HCT116 (cell line): ENCODE results near the gene BBS9. TPM values are rescaled to one million over a fixed set of nuclear protein-coding genes. Genes with fewer than 3 reads are reported as not detected.

Source experiments
- ATAC-seq: fragments of 200-7000 bp; cut with Tn5 transposase; 2 replicates; pipeline ENCODE4 v1.9.1; 2020; ENCODE audit warnings: mild to moderate bottlenecking, moderate library complexity
- BruUV-seq: library from RNA; stranded (reverse); fragments of 400-500 nt; replicated peaks from 2 replicates; lab custom pipeline; 2021; lab: Mats Ljungman, UMichigan
- CTCF ChIA-PET: fragments of 300-600 bp; sonication (Branson Sonifier 250); formaldehyde crosslinking; loops from one replicate; lab custom pipeline; 2021; ENCODE audit warnings: antibody characterized with exemption; lab: Charles Lee
- POLR2A ChIA-PET: fragments of 300-600, 350-600 bp; sonication (Branson Sonifier 250); formaldehyde crosslinking; loops from one replicate; lab custom pipeline; 2021; ENCODE audit warnings: antibody characterized with exemption; lab: Charles Lee
- RAD21 ChIA-PET, 2 experiments: fragments of 300-600 bp; sonication (Branson Sonifier 250); formaldehyde crosslinking; loops; one replicate each; lab custom pipeline; 2023; ENCODE audit warnings: low total read pairs in 2 of 2; ENCODE audit not compliant: uncharacterized antibody in 2 of 2, unreplicated experiment in 2 of 2, low non-redundant PET in 1 of 2; lab: Charles Lee
- DNase-seq: peaks from one replicate; pipeline ENCODE4 v3.0.0-alpha.2; 2010; ENCODE audit warnings: low read depth, low spot score
- H2AFZ ChIP-seq: fragments of 200-600 bp; shearing (Covaris generic), sonication (generic); 2 replicates; pipeline ENCODE4 v1.6.1; 2017; ENCODE audit warnings: low read depth, mixed run types, mixed read lengths, antibody characterized with exemption, low read length; ENCODE audit not compliant: poor library complexity, severe bottlenecking
- H3K27ac ChIP-seq: 2 replicates; pipeline ENCODE4 v1.5.1; 2012; ENCODE audit warnings: low read depth, low read length
- H3K27me3 ChIP-seq: fragments of 200-600 bp; sonication (generic); 2 replicates; pipeline ENCODE4 v1.6.1; 2016; ENCODE audit warnings: mixed run types, low read length, mixed read lengths; ENCODE audit not compliant: insufficient read depth
- H3K36me3 ChIP-seq, 2 experiments: fragments of 200-500 bp in 1 of 2; fragments of 200-600 bp in 1 of 2; sonication (Bioruptor generic) in 1 of 2; sonication (generic) in 1 of 2; 2 replicates each; pipeline versions ENCODE4 v1.5.1 to v1.6.1; 2014 to 2016; ENCODE audit warnings: low read length in 2 of 2, inconsistent platforms in 1 of 2, mixed read lengths in 1 of 2, mixed run types in 1 of 2; ENCODE audit not compliant: insufficient read depth in 2 of 2, control insufficient read depth in 1 of 2
- H3K4me1 ChIP-seq, 2 experiments: fragments of 200-600 bp in 1 of 2; sonication (generic) in 1 of 2; 2 replicates each; pipeline versions ENCODE4 v1.5.1 to v1.6.1; 2012 to 2017; ENCODE audit warnings: low read length in 2 of 2, inconsistent platforms in 1 of 2, mild to moderate bottlenecking in 1 of 2, mixed read lengths in 1 of 2, mixed run types in 1 of 2, moderate library complexity in 1 of 2; ENCODE audit not compliant: insufficient read depth in 2 of 2, control insufficient read depth in 1 of 2
- H3K4me2 ChIP-seq: fragments of 200-600 bp; sonication (generic); 2 replicates; pipeline ENCODE4 v1.6.1; 2017; ENCODE audit warnings: mixed run types, low read length, mixed read lengths
- H3K4me3 ChIP-seq, 2 experiments: fragments of 200-600 bp in 1 of 2; sonication (generic) in 1 of 2; replicated peaks in 1 of 2; 2 replicates each; pipeline ENCODE4 v1.5.1; 2011 to 2016; ENCODE audit warnings: low read length in 2 of 2, control low read depth in 1 of 2, low read depth in 1 of 2, mild to moderate bottlenecking in 1 of 2, mixed read lengths in 1 of 2, mixed run types in 1 of 2
- H3K79me2 ChIP-seq: fragments of 200-600 bp; sonication (generic); 2 replicates; pipeline ENCODE4 v1.6.1; 2017; ENCODE audit warnings: mild to moderate bottlenecking, mixed run types, low read length, moderate library complexity, mixed read lengths; ENCODE audit not compliant: insufficient read depth
- H3K9ac ChIP-seq: fragments of 200-600 bp; sonication (generic); 2 replicates; pipeline ENCODE4 v1.6.1; 2016; ENCODE audit warnings: low read length, mixed read lengths
- H3K9me2 ChIP-seq: fragments of 200-600 bp; sonication (generic), shearing (Covaris generic); 2 replicates; pipeline ENCODE4 v1.6.1; 2017; ENCODE audit warnings: mixed run types, mild to moderate bottlenecking, moderate library complexity; ENCODE audit not compliant: insufficient read depth
- H3K9me3 ChIP-seq, 2 experiments: fragments of 200-500 bp in 1 of 2; fragments of 200-600 bp in 1 of 2; sonication (Bioruptor generic) in 1 of 2; sonication (generic) in 1 of 2; 2 replicates each; pipeline ENCODE4 v1.6.1; 2014 to 2017; ENCODE audit warnings: low read length in 2 of 2, mixed read lengths in 2 of 2, inconsistent platforms in 1 of 2, low read depth in 1 of 2, mild to moderate bottlenecking in 1 of 2, mixed run types in 1 of 2, moderate library complexity in 1 of 2; ENCODE audit not compliant: control insufficient read depth in 1 of 2, insufficient read depth in 1 of 2
- H4K20me1 ChIP-seq: fragments of 200-600 bp; sonication (generic), shearing (Covaris generic); 2 replicates; pipeline ENCODE4 v1.6.1; 2017; ENCODE audit warnings: mixed run types, mild to moderate bottlenecking, moderate library complexity; ENCODE audit not compliant: insufficient read depth
- ATF3 ChIP-seq: IDR thresholded peaks from 2 replicates; pipeline ENCODE4 v1.6.1; 2012
- CBX3 ChIP-seq: IDR thresholded peaks from 2 replicates; pipeline ENCODE4 v1.6.1; 2012; ENCODE audit warnings: low read depth
- CEBPB ChIP-seq: IDR thresholded peaks from 2 replicates; pipeline ENCODE4 v1.6.1; 2012; ENCODE audit warnings: low read depth
- EGR1 ChIP-seq: IDR thresholded peaks from 2 replicates; pipeline ENCODE4 v1.6.1; 2012; ENCODE audit warnings: low read depth
- ELF1 ChIP-seq: IDR thresholded peaks from 2 replicates; pipeline ENCODE4 v1.6.1; 2012; ENCODE audit warnings: low read depth, borderline replicate concordance
- EZH2 ChIP-seq: fragments of 200-600 bp; sonication (generic); IDR thresholded peaks from 2 replicates; pipeline ENCODE4 v1.6.1; 2017; ENCODE audit warnings: antibody characterized with exemption, mixed run types
- EZH2phosphoT487 ChIP-seq: fragments of 200-600 bp; IDR thresholded peaks from 2 replicates; pipeline ENCODE4 v1.6.1; 2018; ENCODE audit warnings: antibody characterized with exemption, borderline replicate concordance
- FOSL1 ChIP-seq: IDR thresholded peaks from 2 replicates; pipeline ENCODE4 v1.6.1; 2012; ENCODE audit warnings: low read depth
- JUND ChIP-seq: IDR thresholded peaks from 2 replicates; pipeline ENCODE4 v1.6.1; 2012
- POLR2A ChIP-seq: IDR thresholded peaks from 2 replicates; pipeline ENCODE4 v1.7.0; 2011; ENCODE audit warnings: borderline replicate concordance; ENCODE audit not compliant: insufficient read depth, insufficient read length; ENCODE audit errors: extremely low read depth
- RAD21 ChIP-seq: IDR thresholded peaks from 2 replicates; pipeline ENCODE4 v1.6.1; 2012; ENCODE audit warnings: low read depth, mild to moderate bottlenecking
- REST ChIP-seq: IDR thresholded peaks from 2 replicates; pipeline ENCODE4 v1.6.1; 2012; ENCODE audit warnings: low read depth
- SIN3A ChIP-seq: IDR thresholded peaks from 2 replicates; pipeline ENCODE4 v1.6.1; 2012; ENCODE audit warnings: low read depth
- SP1 ChIP-seq: IDR thresholded peaks from 2 replicates; pipeline ENCODE4 v1.6.1; 2012; ENCODE audit warnings: low read depth
- SRF ChIP-seq: IDR thresholded peaks from 2 replicates; pipeline ENCODE4 v1.6.1; 2012; ENCODE audit warnings: low read depth
- ZBTB33 ChIP-seq: IDR thresholded peaks from 2 replicates; pipeline ENCODE4 v1.6.1; 2011; ENCODE audit warnings: mild to moderate bottlenecking, low read length, moderate library complexity; ENCODE audit not compliant: insufficient replicate concordance; ENCODE audit errors: extremely low read depth
- ZFX ChIP-seq: fragments of 450-650 bp; IDR thresholded peaks from 2 replicates; pipeline ENCODE4 v1.6.1; 2017
- intact Hi-C: fragments of 100-400 bp; cut with micrococcal nuclease; formaldehyde crosslinking; loops from 2 replicates; pipeline ENCODE4 v1.10.0; 2022
- total RNA-seq: library from RNA; stranded (reverse); gene quantifications from one replicate; pipeline ENCODE4 v1.2.1, GENCODE V29; 2021; ENCODE audit not compliant: unreplicated experiment

Gene BBS9
- total RNA-seq, 1 experiment from 2014 or later: 7.1 TPM

- H2AFZ ChIP-seq: no peak overlapping the region
- CTCF ChIA-PET: no interaction called here
- POLR2A ChIA-PET: no interaction called here
- H3K79me2 ChIP-seq: no peaks in the 10 kb centered on the region
- RAD21 ChIA-PET: no interaction called here
- no peaks in the 10 kb centered on the region for H3K9me3 ChIP-seq
- ATAC-seq (no peak), DNase-seq (no peak)
- no TSS peak for BruUV-seq
- H3K4me1 ChIP-seq: no peaks in the 10 kb centered on the region
- no peak overlapping the region for H3K9ac ChIP-seq
- H3K4me3 ChIP-seq: no peak overlapping the region
- no peaks in the 10 kb centered on the region for H3K36me3 ChIP-seq
- no peak overlapping the region for H3K27ac ChIP-seq
- no peaks in the 10 kb centered on the region for H3K27me3 ChIP-seq
- H3K4me2 ChIP-seq: no peak overlapping the region
- TF ChIP-seq CEBPB (no peak), RAD21 (no peak), EZH2 (no peak), CBX3 (no peak)
- intact Hi-C loops: no loop called here
- H3K9me2 ChIP-seq: no peaks in the 10 kb centered on the region
- no peaks in the 10 kb centered on the region for H4K20me1 ChIP-seq
Observed at GRCh38 chr7:33142585-33142984, 13.2 kb downstream of the BBS9 start.

- Histone ChIP-seq H3K27ac (no peak overlapping the region), H3K4me3 (no peak overlapping the region), H3K36me3 (no peaks in the 10 kb centered on the region), H4K20me1 (no peaks in the 10 kb centered on the region), H3K4me1 (no peaks in the 10 kb centered on the region), H3K79me2 (no peaks in the 10 kb centered on the region), H3K9ac (no peak overlapping the region), H3K27me3 (no peaks in the 10 kb centered on the region), H2AFZ (no peak overlapping the region), H3K9me3 (no peaks in the 10 kb centered on the region), H3K9me2 (no peaks in the 10 kb centered on the region), H3K4me2 (no peak overlapping the region)
- no peak for ATAC-seq
- ChIA-PET POLR2A (no interaction called here), RAD21 (no interaction called here), CTCF (no interaction called here)
- intact Hi-C loops: no loop called here
- DNase-seq: no peak
- BruUV-seq: no TSS peak
- TF ChIP-seq FOSL1 (no peak), SRF (no peak), POLR2A (no peak), ZBTB33 (no peak), SP1 (no peak), ZFX (no peak), EGR1 (no peak), ATF3 (no peak), JUND (no peak), SIN3A (no peak), REST (no peak), EZH2 (no peak), ELF1 (no peak), RAD21 (no peak), EZH2phosphoT487 (no peak)
Observed at GRCh38 chr7:33143996-33144718, 14.8 kb downstream of the BBS9 start.
